COLO668 (cell line): ENCODE measurements around the gene ASCL5.

Experiments
- DNase-seq: peaks from one replicate; lab custom pipeline; 2025; ENCODE audit not compliant: unreplicated experiment; lab: John Stamatoyannopoulos, UW

The ASCL5 gene

DNA sequence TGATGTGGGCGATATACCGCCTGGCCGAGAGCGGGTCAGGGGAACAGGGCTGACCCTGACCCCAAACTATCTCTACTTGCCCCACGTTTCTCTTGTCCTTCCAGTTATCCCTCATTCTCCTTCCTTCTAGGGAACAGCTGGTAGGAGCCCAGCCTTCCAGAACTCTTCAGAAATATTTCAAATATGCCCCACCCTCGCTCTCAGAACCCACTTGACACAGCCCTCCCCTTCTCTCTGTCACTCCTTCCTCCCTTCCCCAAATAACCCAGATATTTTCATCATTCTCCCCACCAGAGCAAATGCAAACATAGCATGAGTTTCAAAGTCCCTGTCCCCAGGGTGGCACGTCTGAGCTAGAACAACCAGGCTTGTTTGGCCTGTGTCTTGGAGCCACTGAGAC, 15.8 kb downstream of the ASCL5 start:
- no peak for DNase-seq

DNA sequence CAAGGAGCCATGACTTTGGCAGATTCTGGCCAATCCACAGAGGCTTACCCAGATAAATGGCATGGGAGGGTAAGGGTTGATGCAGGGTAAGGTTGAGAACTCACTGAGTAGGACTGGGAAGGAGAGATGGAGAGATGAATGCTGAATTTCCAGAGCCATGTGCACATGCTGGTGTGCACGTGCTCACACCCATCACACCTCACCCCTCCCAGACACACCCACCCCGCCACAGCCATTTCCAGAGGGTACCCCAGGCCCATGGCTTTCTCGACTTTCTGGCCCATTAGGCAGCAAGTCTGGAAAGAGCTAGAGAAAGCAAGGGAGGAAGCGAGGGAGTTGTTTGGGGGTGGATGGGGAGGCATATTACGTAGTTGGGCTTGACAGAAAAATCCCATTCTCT, 16.4 kb downstream of the ASCL5 start:
- DNase-seq: no peak

DNA sequence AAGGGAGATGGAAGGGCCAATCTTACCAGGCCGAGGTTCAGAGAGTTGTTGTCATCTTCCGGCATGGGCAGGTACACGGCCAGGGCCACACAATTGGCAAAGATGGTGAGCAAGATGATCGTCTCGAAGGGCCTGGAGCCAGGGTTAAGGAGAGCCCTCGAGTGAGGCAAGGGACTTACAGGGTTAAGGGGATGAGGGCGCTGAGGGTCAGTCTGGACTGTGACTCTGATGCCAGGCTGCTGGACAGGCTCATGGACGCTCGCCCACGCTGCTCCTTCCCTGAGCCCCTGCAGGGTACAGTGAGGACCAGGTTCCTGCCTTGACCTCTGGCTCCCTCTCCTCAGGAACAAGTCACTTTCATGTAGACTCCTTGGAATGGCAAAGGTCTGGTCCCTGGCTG, 16.8 kb downstream of the ASCL5 start:
- no peak for DNase-seq

DNA sequence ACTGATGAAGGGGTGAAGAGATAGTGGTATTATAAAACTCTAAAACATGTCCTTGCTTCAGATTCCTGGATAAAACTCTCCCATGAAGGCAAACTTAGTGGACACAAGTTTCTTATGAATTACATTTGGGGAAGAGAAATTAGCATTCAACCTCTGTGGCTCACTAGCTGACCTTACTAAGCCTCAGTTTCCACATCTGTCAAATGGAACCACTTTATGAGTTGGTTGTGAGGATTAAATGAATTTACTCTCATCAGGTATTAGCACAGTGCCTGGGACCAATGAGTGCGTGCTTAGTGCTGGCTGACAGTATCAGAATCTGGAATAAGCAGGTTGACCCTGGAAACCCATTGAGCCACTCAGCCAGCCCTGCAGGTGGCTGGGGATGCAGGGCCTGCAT, 17.3 kb downstream of the ASCL5 start:
- DNase-seq: no peak

DNA sequence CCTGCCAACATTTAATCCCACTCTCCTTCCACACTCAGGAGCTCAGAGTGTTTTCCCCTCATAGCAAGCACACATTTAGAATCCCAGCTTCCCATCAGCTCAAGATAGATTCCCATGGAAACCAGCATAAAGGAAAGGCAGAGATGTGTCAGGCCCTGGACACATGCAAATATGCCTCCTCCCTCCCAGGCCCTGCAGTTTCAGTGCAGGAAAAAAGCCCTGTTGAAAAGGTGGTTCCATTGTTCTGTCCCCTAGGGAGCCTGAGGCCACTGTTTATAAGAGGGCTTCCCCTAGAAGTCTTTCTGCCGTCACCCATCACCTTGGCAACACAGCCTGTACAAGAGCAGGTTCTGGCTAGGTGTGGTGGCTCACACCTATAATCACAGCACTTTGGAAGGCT, 18.4 kb downstream of the ASCL5 start:
- peak; percentile 69 for DNase-seq

DNA sequence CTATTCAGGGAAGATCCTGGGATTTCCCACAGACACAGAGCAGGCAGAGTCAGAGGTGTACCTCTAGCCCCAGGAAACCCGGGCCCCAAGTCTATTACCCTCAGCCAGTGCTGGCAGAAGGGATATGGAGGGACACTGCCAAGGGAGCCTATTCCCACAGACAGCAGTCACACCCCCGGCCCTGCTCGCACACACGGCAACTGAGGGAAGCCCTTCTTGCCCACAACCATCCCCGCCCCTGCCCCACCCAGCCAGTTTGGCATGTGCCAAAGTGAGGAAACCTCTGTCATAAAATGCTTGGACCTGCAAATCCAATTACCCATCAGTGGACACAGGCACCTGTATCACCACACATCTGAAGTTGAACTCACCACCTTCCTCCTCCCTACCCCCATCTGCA, 21.3 kb downstream of the ASCL5 start:
- no peak for DNase-seq

DNA sequence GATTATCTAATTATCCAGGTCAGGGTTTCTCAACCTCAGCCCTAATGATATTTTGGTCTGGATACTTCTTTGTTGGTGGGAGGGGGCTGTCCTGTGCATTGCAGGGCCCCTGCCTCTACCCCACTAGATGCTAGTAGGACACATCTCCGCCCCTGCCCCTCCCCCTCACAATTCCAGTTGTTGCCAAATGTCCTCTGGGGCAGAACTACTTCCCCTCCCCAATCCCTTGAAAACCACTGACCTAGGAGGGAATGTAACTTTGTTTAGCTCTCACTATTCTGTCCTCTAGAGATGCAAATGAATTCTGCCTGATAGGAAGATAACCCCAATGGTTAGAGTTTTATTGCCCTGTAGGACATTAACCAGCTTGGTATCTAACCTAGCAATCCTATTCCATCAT, 22.8 kb downstream of the ASCL5 start:
- no peak for DNase-seq

DNA sequence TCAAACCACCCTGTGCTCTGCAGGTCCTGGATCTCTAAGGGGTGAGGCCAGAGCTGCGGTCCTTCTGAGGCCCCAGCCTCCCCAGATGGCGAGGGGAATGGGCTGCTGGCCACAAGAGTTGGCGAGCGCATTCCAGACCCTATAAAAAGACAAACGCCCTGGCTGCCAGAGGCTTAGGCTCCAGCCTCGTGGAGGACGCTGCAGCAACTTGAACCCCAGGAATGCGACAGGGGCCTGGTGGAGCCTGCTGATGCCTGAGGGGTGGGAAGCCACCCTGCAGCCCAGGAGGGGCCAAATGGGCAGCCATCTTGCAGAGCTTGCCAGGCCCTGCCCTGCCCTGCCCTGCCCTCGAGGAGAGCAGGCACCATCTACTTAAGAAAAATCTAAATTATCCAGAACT, 23.3 kb downstream of the ASCL5 start:
- DNase-seq: no peak

DNA sequence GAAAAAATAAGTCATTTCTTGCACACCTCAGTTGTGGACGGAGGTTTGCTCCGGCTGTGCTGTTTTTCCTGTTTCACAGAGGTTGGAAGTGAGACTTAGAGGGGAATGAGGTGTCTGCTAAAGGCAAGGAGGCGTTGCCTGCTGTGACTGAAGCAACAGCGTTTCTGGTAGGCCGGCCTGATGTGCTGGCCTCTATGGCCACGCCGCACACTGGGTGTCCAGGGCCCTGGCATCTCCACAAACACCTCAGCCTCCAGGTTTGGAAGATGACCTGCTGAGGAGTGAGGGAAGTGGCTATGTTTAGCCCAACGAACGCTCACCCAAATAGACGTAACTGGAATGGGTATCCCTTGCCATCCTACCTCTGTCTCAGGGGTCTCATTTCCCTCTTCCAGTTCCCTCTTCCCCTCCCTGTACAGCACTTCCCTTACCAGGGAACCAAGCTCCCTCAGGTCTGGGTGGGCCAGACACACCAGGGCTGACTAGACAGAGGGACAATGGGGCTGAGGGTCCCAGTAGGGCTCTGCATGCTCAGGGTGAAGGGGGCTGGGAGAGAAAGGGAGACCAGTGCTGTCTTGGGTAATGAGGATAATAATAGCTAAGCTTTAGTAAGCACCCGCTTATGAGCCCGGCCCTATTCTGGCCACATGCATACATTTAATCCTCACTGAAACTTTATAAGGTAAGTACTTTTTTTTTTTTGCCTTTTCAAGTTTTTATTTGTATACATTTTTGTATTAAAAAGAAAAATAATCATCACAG, 26.6 kb downstream of the ASCL5 start:
- no peak for DNase-seq

DNA sequence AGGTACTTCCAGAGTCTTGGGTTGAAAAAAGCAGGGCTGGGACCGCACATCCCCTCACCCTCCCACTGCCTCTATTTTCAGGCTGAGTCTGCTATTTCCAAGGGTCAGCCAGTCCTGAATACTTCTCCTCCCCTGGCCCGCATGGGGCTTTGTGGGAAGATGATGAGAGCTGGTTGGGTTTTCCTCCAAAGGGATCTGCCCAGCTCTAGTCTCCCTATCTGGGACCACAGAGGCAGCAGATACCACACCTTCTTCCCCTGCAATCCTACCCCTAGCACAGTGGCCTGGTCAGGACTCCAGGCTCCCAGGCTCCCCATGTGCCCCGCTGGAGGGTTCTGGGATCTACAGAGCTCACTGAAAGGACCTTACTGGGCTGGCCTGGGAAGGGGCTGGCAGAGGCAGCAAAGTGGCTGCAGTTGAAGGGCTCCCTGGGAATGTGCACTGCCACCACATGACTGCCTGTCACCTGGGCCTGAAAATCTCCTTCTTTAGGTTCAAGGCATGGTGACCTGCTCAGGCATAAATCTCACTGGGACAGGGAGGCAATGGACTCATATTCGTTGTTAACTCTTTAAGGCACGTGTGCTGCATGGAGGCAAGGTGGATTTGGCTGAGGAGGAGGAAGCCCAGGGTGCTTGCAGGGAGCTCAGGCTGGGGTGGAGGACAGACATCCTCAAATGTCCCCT, 27.8 kb downstream of the ASCL5 start:
- no peak for DNase-seq

DNA sequence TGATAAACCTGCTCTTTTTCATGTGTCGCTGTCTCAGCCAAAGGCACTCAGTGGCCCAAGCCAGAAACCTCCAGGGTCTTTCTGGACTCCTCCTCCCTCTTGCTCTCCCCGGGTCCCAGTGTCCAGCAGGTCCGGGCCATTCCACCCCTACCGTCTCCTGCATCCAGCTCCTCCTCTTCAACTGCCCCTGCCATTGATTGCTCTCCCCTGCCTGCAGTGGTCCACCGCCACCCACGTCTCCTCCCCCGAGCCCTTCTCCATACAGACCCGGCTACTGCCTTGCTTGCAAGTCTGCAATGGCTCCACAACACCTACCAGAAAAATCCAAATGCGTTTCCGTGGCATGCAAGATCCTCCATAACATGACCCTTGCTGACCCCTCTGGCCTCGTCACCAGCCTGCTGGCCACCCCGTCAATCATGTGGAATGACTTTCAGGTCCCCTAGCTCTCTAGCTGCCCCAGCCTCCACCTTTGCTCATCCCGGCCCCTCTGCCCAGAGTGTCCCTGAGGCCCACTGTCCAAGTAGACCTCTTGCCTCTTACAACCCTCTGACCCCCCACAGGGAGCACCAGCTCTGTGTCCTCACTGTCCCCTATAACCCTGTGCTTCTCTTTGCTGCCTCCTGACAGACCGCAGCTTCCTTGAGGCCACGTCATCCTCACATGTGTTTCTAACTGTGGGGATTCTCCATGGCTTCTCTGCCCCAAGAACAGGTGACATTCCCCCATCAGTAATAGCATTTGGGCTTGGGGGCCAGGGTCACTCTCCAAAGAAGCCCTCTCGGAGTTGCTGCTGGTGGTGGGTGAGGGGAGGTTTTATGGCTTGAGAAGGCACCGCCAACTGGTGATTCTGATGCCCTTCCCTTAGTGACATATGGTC, 29.8 kb downstream of the ASCL5 start:
- DNase-seq: no peak

DNA sequence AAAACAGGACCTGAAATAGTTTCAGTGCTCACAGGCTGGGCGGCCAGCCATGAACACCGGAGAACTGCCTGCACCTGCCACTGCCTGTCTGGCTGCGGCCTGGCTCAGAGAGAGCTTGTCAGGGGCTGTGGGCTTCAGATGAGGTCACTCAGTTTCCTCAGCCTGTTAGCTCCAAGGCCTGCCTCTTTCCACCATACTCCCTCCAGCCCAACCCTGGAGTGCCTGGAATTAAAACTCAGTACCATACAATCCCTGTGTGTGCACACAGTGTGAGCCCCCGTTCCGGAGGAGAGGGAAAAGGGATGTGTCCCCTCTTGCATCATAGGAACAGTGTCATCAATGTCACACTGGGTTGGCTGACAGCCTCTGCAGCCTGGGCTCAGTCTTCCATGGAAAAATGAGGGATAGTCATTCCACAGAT, 30.9 kb downstream of the ASCL5 start:
- DNase-seq: peak; percentile 16

DNA sequence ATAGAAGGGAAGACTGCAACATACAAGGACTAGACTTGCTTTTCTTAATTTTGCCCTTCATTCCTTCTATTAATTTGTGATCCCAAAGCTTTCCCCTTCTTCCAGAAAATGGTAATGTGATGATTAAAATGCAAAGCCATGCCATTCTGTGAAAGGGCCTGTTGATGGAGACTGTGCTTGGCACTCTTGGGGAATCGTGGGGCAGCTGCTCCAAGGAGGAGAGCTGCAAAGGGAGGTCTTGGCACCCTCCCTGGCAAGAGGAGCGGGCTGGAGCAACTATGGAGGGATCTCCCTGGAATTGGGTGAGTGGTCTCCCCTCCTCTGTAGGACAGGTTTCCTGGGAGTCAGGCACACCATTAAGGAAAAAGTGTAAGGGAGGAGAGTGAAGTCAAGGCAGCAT, 31.4 kb downstream of the ASCL5 start:
- DNase-seq: no peak

DNA sequence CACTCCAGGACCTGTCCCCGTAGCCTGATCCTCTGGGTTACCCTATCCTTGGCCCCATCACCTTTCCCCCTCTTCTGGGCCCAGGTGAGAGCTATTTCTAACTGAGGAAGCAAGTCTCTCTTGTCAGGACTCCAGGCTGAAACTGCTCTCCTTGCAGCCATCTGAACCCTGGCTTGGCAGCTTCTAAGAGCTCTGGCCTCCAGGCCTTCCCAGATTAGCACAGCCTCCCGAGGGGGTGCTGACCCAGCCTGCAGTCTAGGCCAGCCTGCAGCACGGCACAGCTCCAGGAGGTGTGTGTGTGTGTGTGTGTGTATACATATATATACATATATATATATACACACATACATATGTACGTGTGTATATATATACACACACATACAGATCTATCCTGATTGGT, 32.2 kb downstream of the ASCL5 start:
- no peak for DNase-seq

DNA sequence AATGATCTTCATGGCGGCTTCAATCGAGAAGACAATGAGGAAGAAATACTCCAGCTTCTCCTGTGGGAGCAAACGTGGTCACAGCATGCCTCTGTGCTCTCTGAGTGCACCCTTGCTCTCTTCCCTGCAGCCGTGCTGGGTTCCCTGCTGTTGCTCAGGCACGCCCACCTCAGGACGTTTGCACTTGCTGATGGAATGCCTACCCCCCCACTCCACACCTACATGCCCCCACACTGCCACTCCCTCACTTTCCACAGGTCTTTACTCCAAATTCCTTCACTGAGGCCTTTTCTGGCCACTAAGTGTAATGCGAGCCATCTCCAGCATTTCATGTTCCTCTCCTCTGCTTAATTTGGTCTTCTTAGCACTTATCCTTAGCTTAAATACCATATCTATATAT, 33.0 kb downstream of the ASCL5 start:
- no peak for DNase-seq

DNA sequence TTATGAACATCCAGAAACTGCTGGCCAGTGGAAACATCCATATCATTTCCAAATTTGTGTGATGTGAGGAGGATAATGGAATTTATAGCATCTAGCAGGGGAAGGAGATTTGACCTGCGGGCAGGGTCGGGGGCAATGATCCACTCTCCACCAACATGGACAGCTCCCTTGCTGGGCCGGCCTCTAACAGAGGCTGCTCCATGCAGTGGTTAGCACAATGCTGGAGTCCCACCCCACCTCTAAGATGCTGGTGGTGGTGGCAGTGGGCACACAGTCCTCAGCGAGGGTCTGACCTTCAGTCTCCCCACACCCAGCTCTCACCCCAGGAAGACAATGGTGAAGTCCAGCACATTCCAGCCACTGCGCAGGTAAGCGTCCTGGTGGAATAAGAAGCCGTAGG, 33.4 kb downstream of the ASCL5 start:
- no peak for DNase-seq

DNA sequence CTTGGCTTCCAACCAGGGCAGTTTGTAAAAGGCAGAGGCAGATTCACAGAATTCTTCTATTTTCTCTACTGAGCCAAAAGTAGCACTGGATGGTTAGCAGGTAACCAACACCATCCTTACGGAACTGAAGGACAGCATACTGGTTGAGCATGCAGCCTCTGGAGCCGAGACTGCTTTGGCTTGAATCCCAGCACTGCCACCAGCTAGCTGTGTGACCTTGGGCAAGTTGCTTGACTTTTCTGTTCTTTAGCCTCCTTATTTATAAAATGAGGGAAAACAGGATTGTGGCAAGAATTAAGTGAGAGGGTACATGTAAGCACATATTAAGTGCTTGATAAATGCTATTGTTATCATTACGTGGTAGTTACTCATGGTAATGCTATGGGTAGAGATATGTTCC, 34.2 kb downstream of the ASCL5 start:
- DNase-seq: no peak

DNA sequence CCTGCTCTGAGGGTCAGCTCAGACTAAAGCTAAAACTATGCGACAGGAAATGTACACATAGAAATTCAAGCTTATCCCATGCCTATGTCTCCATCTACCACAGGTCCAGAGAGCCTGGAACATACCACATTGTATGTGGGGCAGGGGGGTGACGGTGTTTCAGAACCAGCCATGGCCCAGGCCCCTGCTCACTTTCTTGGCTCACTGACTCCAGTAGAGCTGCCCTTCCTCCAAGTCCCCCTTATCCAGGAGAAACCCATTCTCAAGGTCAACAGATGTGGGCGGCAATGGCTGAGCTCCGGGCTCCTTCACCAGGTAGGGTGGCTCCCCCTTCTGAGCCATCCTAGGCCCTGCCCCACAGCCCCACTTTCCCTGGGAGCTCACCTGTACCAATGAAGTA, 35.7 kb downstream of the ASCL5 start:
- DNase-seq: no peak

DNA sequence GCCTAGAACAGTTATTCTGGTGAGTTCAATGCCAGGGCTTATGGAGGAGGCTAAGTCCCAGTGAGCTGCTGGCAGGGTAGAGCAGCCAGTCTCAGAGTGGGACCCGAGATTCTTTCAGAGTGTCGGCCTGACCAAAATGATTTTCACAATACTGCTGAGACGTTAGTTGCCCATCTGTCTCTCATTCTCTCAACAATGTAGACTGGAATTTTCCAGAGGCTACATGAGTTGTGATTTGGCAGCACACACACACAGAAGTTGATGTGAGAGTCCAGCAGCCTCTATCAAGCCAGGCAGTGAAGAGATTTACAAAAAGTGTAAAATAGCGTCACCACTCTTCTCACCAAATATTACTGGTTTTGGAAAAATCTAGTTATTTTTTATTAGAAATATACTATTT, 36.4 kb downstream of the ASCL5 start:
- DNase-seq: no peak

DNA sequence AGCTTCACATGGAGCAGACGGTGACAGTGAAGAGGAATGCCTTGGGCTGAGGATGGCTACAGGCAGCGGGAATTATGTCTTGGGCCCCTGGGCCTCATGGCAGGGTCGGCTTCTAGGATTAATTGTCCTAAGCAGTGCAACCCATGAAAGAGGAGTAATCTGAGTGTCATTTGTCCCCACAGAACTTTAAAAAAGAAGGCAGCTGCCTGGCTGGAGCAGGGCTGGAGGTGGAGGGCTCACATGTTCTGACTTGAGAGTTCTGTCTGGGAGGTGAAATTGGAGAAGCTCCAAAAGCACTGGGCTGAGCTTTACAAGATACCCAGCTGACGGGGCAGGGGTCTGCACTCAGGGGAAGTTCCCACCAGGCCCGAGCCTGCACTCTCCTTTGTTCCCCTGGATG, 37.4 kb downstream of the ASCL5 start:
- no peak for DNase-seq

DNA sequence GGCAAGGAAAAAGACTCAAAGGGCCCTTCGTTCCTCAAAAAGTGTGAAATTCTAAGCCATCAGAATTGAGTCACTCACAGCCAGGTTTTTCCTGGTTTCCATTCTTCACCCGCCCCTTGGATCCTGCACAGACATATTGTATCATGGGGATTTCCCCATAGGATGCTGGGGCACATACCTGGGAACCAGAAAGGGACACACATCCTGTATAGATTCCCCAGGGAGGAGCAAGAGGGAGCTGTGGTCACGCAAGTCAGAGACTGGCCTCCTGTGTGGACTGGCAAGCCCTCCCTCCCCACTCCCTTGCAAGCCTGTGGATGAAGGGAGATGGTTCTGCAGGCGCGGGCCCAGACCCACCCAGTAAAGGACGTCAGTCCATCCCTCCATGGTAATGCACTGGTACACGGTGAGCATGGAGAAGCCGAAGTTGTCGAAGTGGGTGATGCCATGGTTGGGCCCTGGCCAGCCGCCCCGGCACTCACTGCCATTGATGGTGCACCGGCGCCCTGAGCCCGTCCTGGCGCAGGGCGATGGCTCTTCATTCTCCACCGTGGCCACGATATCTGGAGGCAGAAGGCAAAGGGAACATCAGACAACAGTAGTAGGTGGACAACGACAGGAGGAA, 38.0 kb downstream of the ASCL5 start:
- DNase-seq: no peak
